ENCODE results near the gene ASPSCR1.
"Not testable (repeated sequence)": the region's sequence is repeated elsewhere in the genome, so short reads cannot be mapped to it uniquely, and the experiment has no call there.

The ASPSCR1 gene

GRCh38 chr17:81981511-81981910 lies 4.1 kb downstream of the ASPSCR1 start:
- not testable (repeated sequence) for DNase-seq (ENCODE audit: low read depth in 1 of 2, low spot score in 1 of 2)

DNA sequence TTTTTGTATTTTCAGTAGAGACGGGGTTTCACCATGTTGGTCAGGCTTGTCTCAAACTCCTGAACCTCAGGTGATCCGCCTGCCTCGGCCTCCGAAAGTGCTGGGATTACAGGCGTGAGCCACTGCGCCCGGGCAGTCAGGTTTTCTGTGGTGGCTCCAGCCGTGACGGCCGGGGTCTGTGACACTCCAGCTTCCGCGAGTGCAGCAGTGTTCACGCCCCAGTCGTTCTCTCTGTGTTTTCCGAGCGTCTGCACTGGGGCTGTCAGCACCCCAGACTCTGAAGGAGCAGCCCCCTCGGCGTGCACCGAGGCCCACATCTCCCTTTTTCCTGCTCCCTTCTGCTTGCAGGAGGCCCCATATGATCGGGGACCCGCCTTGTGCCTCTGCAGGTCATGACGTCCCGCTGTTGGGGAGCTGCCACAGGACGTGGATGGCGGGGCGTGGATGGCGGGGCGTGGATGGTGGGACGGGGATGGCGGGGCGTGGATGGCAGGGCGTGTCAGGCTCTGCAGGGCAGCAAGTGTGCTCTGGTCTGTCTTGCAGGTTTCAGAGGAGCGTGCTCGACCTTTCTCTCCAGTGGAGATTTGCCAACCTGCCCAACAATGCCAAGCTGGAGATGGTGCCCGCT lies 5.7 kb downstream of the ASPSCR1 start:
- no peak for DNase-seq (ENCODE audit: low read depth in 1 of 2, low spot score in 1 of 2)

DNA sequence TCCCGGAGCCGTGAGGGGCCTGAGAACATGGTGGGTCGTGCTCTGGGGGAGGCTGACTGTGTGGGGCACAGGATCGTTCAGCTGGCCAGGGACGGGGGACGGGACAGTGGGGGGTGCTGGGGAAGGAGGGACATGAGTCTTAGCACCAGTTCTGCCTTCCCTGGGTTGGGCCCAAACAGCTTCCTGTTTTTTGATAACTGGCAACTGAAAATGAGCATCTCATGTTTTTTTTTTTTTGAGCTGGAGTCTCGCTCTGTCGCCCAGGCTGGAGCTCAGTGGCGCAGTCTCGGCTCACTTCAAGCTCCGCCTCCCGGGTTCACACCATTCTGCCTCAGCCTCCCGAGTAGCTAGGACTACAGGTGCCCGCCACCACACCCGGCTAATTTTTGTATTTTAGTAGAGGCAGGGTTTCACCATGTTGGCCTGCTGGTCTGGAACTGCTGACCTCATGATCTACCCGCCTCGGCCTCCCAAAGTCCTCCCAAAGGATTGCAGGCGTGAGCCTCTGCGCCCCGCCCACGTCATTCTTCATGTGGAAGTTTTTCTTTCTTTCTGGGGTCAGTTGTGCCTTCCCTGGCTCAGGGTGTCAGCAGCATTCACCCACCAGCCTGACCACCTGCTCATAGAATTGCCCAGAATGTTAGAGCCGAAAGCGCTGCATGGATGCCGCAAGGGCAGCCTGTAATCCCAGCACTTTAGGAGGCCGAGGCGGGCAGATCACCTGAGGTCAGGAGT lies 6.4 kb downstream of the ASPSCR1 start:
- no peak for DNase-seq (ENCODE audit: low read depth in 1 of 2, low spot score in 1 of 2)

- DNase-seq (ENCODE audit: low read depth in 1 of 2, low spot score in 1 of 2): no peak
Measured at GRCh38 chr17:81984773-81985410, 7.5 kb downstream of the ASPSCR1 start.

DNA sequence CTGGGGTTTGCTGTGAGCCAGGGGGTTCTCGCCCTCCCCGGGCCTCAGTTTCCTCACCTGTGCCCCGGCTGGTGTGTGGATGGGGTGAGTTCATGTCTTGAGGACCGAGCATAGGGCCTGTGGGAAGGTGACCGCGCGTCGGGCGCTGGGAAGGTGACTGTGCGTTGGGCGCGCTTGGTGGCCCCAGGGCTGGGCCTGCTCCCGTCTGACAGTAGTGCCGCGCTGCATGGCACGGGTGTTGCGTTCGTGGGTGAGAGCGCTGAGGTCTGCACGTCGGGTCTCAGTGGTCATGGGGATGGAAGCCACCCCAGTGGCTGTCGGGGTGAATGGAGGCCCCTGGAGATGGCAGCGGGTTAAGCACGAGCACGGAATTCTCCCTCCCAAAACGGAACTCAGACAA lies 9.2 kb downstream of the ASPSCR1 start:
- DNase-seq (ENCODE audit: low read depth in 1 of 2, low spot score in 1 of 2): no peak

DNA sequence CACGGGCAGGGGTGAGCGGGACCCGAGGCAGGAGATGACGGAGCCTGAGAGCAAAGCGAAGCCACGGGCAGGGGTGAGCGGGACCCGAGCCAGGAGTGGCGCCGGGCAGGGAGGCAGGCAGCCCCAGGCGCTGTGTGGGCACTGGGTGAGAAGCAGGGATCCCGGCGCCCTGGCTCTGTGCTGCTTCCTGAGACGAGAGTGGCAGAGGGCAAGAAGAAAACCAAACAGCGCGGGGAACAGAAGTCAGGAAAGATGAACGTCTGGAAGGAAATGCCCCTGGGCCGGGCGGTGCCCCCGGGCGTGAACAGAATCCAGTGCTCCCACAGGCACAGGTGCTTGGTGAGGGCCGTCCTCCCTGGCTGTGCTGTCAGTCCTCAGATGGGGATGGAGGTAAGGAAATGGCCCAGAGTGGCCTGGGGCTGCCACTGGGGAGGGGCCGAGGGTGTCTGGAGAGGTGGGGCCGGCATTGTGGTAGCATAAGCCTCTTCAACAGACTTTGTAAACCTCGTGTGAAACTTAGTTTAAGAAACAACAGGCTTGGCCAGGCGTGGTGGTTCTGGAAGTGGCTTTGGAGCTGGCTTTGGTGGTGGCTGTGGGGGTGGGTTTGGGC lies 9.8 kb downstream of the ASPSCR1 start:
- no peak for DNase-seq (ENCODE audit: low read depth in 1 of 2, low spot score in 1 of 2)

GRCh38 chr17:81990836-81991683 lies 13.6 kb downstream of the ASPSCR1 start:
- no peak for DNase-seq (ENCODE audit: low read depth in 1 of 2, low spot score in 1 of 2)

GRCh38 chr17:81991684-81992305 lies 14.4 kb downstream of the ASPSCR1 start:
- no peak for DNase-seq (ENCODE audit: low read depth in 1 of 2, low spot score in 1 of 2)

- no peak for DNase-seq (ENCODE audit: low read depth in 1 of 2, low spot score in 1 of 2)
Measured at GRCh38 chr17:81992306-81993102, 15.1 kb downstream of the ASPSCR1 start.

DNA sequence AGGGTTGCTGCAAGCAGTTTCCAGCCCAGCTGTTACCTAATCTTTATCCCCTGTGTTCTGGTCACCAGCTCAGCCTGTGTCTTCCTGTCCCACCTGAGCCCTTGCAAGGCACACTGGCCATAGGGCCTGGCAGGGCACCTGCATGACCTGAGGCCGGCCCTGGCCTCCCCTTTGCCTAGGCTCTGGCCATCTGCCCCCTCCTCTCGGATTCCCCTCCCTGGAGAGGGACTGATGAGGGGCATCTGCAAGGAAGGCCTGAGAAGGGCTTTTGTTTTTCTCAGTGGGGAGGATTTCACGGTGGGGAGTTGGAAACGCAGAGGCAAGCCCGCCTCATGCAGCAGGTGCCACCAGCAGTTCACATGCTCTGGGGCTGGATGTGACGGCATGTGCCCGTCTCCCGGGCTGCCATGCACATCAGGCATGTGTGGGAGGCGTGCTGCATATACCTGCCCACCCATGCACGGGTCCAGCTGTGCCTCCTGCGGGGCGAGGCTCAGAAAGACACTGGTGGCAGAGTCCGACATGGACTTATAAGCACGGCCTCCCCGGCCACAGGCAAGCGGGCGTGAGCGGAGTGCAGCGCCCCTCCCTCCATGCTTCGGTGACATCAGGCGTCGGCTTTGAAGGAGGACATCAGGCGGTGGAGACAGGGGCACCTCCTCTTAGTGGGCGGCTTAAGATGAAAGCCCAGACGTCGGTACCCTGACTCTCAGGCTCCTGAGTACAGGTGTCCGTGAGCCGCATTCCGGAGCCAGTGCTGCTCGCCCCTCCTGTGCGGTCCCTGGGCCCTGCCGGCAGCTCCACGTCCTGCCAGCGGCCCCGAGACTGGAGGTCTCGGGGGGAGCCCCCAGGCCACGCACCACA lies 16.5 kb downstream of the ASPSCR1 start:
- DNase-seq (ENCODE audit: low read depth in 1 of 2, low spot score in 1 of 2): no peak

GRCh38 chr17:81994593-81995462 lies 17.4 kb downstream of the ASPSCR1 start:
- DNase-seq (ENCODE audit: low read depth in 1 of 2, low spot score in 1 of 2): no peak

GRCh38 chr17:81995463-81996231 lies 18.2 kb downstream of the ASPSCR1 start:
- DNase-seq (ENCODE audit: low read depth in 1 of 2, low spot score in 1 of 2): no peak

- DNase-seq (ENCODE audit: low read depth in 1 of 2, low spot score in 1 of 2): no peak
Measured at GRCh38 chr17:81996232-81996756, 18.9 kb downstream of the ASPSCR1 start.

DNA sequence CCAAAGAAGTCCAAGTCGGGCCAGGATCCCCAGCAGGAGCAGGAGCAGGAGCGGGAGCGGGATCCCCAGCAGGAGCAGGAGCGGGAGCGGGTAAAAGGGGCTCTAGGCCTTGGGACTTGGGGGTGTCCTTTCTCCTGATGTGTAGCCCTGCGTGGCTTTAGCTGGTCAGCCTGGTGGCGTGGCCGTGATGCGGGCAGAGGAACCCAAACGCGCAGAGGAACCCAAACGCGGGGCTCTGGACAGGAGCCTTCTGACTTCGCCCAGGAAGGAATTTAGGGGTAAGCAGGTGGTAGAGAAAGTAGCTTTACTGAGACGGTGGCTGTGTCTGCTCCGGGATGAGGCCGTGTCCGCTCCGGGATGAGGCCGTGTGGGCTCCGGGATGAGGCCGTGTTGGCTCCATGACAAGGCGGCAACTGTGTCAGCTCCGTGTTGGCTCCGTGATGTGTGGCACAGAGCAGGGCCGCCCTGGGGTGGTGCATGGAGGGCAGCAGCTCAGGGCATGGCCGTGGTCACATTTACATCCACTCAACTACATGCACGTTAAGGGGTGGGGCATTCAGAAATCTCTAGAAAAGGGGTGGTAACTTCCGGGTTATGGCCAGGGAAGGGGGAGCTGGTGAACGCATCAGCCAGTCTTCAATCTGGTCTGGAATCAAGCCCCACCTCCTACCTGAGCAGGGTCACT lies 19.5 kb downstream of the ASPSCR1 start:
- no peak for DNase-seq (ENCODE audit: low read depth in 1 of 2, low spot score in 1 of 2)

DNA sequence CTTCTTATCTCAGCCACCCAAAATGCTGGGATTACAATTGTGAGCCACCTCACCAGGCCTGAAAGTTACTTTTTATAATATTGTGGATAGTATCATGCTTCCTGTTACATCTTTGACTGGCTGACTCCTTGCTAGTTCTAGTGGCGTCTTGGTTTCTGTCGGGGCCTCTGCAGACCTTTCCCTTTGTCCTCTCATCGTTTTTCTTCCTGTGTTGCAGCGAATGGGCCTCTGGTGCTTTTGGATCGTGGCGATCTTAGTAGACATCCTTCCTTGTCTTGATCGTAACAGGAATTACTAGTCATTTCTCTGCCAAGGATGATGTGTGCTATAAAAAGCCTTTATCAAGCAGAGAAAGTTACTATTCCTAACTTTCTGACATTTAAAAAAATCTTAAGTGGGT lies 20.8 kb downstream of the ASPSCR1 start:
- DNase-seq (ENCODE audit: low read depth in 1 of 2, low spot score in 1 of 2): no peak

DNA sequence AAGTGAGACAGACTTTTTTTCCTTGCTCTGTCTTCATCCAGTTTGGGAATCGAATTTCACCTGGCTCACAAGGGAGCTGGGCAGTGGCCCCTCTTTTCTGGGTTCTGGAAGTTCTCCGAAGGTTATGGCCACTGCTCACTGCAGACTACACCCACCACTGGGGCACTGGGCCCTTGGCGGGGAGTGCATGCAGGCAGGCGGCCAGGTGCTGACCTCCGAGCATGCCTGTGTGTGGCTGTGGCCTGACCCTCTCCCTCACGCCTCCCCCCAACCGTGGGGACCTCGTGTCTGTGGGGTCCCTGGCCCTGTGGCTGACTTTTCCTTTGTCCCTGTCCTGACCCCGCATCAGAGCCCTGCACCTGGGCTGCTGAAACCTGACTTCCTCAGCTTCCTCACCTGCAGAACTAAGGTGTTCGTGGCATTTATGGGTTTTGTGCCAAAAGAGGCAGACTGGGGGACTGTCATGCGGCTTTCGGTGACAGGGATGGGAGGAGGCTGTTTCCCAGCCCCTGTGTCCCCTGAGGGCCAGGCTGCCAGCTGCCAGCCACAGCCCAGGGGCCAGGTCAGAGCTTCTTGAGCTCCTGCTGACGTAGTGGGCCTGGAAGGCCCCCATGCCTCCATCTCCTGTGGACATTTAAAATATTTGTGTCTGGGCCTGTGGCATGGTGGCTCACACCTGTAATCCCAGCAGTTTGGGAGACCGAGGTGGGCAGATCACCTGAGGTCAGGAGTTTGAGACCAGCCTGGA lies 21.4 kb downstream of the ASPSCR1 start:
- DNase-seq (ENCODE audit: low read depth in 1 of 2, low spot score in 1 of 2): no peak

All from activated CD4-positive, alpha-beta T cell treated with anti-CD3 and anti-CD28 coated beads, Interleukin-2, amount 50 U/mL, for 24 hours (primary cell).